Measurements from ENCODE around the gene LRRC38. TPM values are rescaled to one million over a fixed set of nuclear protein-coding genes. Genes with fewer than 3 reads are reported as not detected.

The LRRC38 gene
- total RNA-seq, 1 donor, result not detected

DNA sequence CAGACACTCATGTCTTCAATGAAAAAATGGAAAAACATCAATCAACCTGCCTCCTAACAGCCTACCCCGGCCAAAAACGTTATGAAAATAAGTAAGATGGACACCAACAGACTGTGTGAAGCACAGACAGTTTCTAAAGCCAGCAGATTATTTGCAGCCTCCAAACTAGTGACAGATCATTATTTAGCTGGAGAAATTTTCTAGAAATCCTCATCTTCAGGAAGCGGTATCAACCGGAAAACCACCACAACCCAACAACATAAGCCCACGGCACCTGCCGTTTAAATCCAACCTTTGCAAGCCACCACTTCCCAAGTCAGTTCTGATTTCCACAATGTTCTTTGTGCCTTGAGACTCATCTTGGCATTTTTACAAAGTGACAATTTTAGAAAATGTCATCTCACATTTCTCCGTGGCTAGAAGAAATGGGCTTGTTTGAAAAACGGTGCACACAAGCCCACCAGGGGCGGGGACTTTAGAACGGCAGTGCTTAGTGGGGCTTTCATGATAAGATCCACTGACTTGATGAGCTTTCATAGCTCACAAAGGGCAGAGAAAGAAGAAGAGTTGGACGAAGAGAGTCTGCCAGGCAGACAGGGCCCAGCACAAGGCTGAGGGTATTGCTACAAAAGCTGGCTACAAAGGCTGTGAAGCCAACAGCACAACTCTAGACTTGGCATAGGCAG, 34.5 kb downstream of the LRRC38 start:
- TF ChIP-seq, protein P1, sequence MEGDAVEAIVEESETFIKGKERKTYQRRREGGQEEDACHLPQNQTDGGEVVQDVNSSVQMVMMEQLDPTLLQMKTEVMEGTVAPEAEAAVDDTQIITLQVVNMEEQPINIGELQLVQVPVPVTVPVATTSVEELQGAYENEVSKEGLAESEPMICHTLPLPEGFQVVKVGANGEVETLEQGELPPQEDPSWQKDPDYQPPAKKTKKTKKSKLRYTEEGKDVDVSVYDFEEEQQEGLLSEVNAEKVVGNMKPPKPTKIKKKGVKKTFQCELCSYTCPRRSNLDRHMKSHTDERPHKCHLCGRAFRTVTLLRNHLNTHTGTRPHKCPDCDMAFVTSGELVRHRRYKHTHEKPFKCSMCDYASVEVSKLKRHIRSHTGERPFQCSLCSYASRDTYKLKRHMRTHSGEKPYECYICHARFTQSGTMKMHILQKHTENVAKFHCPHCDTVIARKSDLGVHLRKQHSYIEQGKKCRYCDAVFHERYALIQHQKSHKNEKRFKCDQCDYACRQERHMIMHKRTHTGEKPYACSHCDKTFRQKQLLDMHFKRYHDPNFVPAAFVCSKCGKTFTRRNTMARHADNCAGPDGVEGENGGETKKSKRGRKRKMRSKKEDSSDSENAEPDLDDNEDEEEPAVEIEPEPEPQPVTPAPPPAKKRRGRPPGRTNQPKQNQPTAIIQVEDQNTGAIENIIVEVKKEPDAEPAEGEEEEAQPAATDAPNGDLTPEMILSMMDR (IDR thresholded peaks at IDR 0.05; ENCODE audit: extremely low read depth, low read depth, low read length), result no peak
- Histone ChIP-seq H3K27ac (ENCODE audit: low read depth, low read length) (no peak overlapping the region), H3K36me3 (ENCODE audit: insufficient read depth, low read length) (no peaks in the 10 kb centered on the region), H3K4me2 (ENCODE audit: insufficient read depth, low read length) (no peak overlapping the region), H3K27me3 (ENCODE audit: insufficient read depth, low read length) (no peaks in the 10 kb centered on the region), H3K4me3 (ENCODE audit: insufficient read depth, low read length) (no peak overlapping the region), H2AFZ (ENCODE audit: low read length) (no peak overlapping the region), H3K9me3 (ENCODE audit: low read depth, low read length) (no peaks in the 10 kb centered on the region), H3K4me1 (ENCODE audit: insufficient read depth, low read length) (no peaks in the 10 kb centered on the region), H3K79me2 (ENCODE audit: insufficient read depth, low read length) (no peaks in the 10 kb centered on the region), H4K20me1 (ENCODE audit: insufficient read depth, low read length) (no peaks in the 10 kb centered on the region)
- DNase-seq (ENCODE audit: insufficient read length, low spot score, missing footprints), result no peak

DNA sequence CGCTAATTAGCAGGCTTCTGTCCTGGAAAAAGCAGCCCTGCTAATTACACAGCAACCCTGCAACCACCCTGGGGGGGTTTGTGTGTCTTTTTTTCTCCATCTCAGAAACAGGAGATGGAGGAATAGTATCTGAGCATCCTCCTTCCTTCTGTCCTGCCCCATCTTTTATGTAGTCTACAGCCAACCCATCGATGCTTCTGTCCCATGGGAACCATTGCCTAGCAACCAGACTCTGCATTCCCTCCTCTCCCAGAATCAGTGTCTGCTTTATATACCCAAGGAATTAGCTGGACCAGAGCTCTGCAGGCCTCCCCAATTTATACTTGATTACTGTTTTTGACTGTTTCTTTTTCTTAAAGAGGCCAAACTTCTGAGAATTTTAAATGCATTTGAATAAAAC, 35.1 kb downstream of the LRRC38 start:
- Histone ChIP-seq H3K27me3 (ENCODE audit: insufficient read depth, low read length) (no peaks in the 10 kb centered on the region), H3K9me3 (ENCODE audit: low read depth, low read length) (no peaks in the 10 kb centered on the region), H3K4me1 (ENCODE audit: insufficient read depth, low read length) (no peaks in the 10 kb centered on the region), H3K27ac (ENCODE audit: low read depth, low read length) (no peak overlapping the region), H4K20me1 (ENCODE audit: insufficient read depth, low read length) (no peaks in the 10 kb centered on the region), H3K4me2 (ENCODE audit: insufficient read depth, low read length) (no peak overlapping the region), H2AFZ (ENCODE audit: low read length) (no peak overlapping the region), H3K4me3 (ENCODE audit: insufficient read depth, low read length) (no peak overlapping the region), H3K79me2 (ENCODE audit: insufficient read depth, low read length) (no peaks in the 10 kb centered on the region), H3K36me3 (ENCODE audit: insufficient read depth, low read length) (no peaks in the 10 kb centered on the region)
- TF ChIP-seq, protein P1 (IDR thresholded peaks at IDR 0.05; ENCODE audit: extremely low read depth, low read depth, low read length), result no peak
- no peak for DNase-seq (ENCODE audit: insufficient read length, low spot score, missing footprints)

DNA sequence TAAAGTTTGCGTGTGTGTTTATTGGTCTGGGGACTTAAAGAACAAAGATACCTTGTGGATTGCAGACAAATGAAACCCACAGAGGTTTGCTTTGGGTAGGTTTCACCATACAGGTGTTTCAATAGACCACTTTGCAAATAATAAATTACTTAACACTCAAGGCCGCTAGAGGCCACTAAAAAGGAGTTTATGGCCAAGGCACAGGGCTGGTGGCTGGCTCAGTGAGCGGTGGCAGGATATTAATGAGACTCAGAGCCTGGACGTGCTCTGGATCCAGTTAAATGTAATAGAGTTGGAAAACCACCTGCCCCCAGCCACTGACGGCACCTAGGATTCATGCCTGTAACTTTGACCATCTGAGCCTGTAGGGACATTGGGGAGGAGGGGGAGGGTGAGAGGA, 44.5 kb downstream of the LRRC38 start:
- no peak overlapping the region for H3K4me2 ChIP-seq (ENCODE audit: insufficient read depth, low read length)
- no peaks in the 10 kb centered on the region for H3K9me3 ChIP-seq (ENCODE audit: low read depth, low read length)
- H2AFZ ChIP-seq (ENCODE audit: low read length), result no peak overlapping the region
- no peak for DNase-seq (ENCODE audit: insufficient read length, low spot score, missing footprints)
- H3K36me3 ChIP-seq (ENCODE audit: insufficient read depth, low read length), result no peaks in the 10 kb centered on the region
- H3K79me2 ChIP-seq (ENCODE audit: insufficient read depth, low read length), result no peaks in the 10 kb centered on the region
- no peak overlapping the region for H3K4me3 ChIP-seq (ENCODE audit: insufficient read depth, low read length)
- TF ChIP-seq, protein P1 (IDR thresholded peaks at IDR 0.05; ENCODE audit: extremely low read depth, low read depth, low read length), result no peak
- no peaks in the 10 kb centered on the region for H3K27me3 ChIP-seq (ENCODE audit: insufficient read depth, low read length)
- no peaks in the 10 kb centered on the region for H3K4me1 ChIP-seq (ENCODE audit: insufficient read depth, low read length)
- no peak overlapping the region for H3K27ac ChIP-seq (ENCODE audit: low read depth, low read length)
- H4K20me1 ChIP-seq (ENCODE audit: insufficient read depth, low read length), result no peaks in the 10 kb centered on the region

DNA sequence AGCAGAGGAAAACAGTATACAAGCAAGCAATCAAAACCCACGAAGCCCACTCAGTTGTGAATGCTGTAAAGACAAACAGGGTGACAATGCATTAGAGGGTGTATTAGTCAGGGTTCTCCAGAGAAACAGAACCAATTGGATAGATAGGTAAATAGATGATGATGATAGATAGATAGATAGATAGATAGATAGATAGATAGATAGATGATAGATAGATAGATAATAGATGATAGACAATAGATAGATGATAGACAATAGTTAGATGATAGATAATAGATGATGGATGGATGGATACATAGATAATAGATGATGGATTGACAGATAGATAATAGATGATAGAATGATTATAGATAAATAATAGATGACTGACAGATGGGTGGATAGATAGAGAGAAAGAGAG, 48.3 kb downstream of the LRRC38 start:
- H2AFZ ChIP-seq (ENCODE audit: low read length), result no peak overlapping the region
- no peaks in the 10 kb centered on the region for H4K20me1 ChIP-seq (ENCODE audit: insufficient read depth, low read length)
- no peaks in the 10 kb centered on the region for H3K9me3 ChIP-seq (ENCODE audit: low read depth, low read length)
- no peak overlapping the region for H3K4me2 ChIP-seq (ENCODE audit: insufficient read depth, low read length)
- no peaks in the 10 kb centered on the region for H3K27me3 ChIP-seq (ENCODE audit: insufficient read depth, low read length)
- no peaks in the 10 kb centered on the region for H3K4me1 ChIP-seq (ENCODE audit: insufficient read depth, low read length)
- no peak for DNase-seq (ENCODE audit: insufficient read length, low spot score, missing footprints)
- H3K27ac ChIP-seq (ENCODE audit: low read depth, low read length), result no peak overlapping the region
- no peak overlapping the region for H3K4me3 ChIP-seq (ENCODE audit: insufficient read depth, low read length)
- H3K79me2 ChIP-seq (ENCODE audit: insufficient read depth, low read length), result no peaks in the 10 kb centered on the region
- TF ChIP-seq, protein P1 (IDR thresholded peaks at IDR 0.05; ENCODE audit: extremely low read depth, low read depth, low read length), result no peak
- no peaks in the 10 kb centered on the region for H3K36me3 ChIP-seq (ENCODE audit: insufficient read depth, low read length)
